GM18873 (cell line): ENCODE measurements around the gene SH3BP5L.
"Not testable (repeated sequence)": the region's sequence is repeated elsewhere in the genome, so short reads cannot be mapped to it uniquely, and the experiment has no call there.

Source experiments
- ATAC-seq: cut with Tn5 transposase; IDR thresholded peaks from one replicate; pipeline ENCODE4 v1.9.1; 2021; ENCODE audit warnings: mild to moderate bottlenecking, moderate library complexity, moderate number of reproducible peaks; ENCODE audit not compliant: unreplicated experiment, low FRiP score

The SH3BP5L gene

DNA sequence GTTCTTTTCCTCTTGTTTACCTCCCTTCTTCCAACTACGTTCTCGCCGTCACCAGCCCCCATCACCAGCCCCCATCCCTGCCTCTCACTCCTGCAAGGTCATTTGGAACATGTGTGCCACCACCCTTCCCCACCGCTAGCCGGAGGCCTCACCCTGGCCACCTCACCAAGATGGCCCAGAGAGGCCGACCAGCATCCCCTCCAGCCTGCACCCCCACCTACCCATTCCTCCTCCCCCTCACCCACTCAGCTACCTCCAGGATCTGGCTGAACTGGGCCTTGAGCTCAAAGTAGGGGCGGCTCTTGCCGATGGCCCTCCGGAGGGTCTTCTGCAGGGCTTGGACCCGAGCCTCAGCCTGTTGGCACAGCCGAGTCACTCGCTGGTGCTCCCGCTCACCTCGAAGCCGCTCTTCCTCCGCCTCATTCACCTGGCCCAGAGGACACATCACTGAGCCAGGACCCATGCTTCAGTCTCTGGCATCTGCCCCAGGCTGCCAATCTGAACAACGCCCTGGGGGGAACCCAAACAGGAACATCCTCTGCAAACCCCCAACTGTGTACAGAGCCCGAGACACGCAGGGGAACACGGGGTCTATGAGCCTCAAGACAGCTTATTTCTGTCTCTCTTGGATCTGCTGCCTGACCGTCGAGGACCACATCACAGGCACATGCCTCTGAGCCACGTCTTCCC lies 12.8 kb downstream of the SH3BP5L start:
- no peak for ATAC-seq

DNA sequence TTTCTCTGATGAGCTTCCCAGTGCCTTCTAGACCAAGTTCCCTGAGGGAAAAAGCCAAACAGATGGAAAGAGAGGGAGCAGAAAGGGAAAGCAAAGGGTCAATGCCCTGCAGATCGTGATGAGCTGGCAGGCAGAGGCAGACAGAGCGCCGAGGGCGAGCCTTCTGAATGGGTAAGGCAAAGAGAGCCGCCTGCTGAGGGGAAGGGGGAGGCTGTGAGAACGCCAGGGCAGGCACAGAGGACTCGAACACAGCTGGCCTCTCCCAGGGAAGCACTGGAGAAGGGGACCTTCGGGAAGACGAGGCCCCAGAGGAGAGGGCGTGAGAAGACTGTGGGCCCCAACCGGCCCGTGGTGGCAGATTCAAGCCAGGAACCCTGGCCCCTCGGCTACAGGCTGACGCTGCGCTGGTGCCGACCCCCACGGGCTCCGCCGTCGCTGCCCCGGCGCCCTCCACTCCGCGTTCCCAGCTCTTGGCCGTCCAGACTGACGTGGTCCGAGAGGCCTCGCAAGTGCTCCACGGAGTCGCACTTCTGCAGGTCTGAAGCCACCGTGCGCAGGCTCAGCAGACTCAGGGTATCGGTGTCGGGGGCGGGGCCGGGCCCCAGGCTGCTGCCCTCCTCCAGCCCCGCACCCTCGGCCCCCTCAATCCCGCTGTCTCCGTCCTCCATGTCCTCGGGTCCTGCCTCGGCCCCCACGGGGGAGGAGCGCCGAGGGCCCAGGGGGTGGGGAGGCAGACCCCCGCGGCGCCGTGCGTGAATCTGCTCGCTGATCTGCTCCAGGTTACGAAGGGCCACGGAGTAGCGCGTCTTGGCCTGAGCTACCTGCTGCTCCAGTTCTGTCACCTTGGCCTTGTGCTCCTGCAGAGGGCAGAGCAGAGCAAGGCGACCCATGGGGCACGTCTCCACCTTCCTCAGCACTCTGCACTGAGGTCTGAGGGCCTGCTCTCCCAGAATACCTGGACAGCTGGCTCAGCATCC lies 13.9 kb downstream of the SH3BP5L start:
- ATAC-seq: no peak

DNA sequence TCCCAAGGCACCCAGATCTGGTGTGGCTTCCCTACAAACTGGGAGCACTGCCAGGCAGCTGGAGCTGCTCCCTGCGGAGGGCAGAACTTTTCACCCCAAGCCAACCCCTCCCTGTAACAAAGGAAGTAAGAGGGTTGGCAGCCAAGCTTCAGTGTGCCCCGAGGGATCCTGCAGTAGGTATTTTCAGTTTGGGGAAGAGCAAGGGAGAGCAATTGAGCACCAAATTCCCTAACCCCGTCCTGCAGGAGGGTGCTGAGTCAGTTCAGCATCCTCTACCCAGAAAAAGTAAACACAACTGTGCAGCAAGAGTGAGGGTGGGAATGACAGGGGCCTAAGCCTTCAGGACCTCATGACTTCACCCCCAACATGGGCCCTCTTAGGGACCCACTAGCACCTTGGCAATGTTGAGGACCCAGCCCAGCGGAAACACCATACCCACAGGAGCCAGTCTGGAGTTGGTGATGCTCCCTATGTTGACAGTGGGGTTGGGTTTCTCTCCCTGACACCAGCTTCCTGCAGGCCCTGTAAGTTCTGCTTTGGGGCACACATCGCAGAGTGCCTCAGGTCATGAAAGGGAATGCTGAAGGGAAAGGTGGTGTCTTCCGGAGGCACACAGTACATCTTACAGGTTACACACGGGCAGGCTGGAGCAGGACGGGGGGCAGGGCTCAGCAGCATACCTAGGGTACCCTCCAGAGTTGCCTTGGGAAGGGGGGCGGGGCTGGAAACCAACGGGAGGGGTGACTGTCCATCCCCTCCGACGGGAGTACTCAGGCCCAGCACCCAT lies 14.8 kb downstream of the SH3BP5L start:
- no peak for ATAC-seq

DNA sequence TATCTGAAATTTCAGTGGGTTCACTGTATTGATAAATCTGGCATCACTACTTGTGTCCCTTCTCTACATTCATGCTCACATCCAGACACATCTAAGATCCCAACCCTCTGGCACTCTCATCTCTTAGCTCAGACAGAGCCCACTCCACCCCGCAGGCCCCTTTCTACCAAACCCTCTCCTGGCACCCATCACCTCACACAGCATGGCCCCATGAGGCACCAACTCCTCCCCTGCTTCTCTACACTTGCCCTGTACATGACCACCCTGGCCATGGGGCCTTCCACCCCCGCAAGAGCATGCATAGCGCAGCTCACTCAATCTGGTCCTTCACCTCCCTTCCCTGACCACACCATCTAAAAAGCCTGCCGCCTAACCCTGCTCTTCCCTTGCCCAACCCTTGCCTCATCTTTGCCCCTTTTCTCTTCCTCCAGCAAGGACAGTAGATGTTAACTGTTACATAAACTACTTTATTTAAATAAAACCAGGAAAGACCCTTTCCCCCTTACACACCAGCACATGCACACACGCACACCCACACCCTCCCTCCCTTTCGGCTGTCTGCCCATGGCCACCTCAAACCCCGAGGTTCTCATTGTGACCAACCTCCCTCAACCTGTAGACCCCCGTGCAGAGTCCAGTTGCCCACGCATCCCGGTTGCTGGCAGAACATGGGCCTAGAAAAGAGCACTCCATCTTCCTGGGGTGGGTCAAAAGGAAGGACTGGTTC lies 15.6 kb downstream of the SH3BP5L start:
- ATAC-seq: no peak

DNA sequence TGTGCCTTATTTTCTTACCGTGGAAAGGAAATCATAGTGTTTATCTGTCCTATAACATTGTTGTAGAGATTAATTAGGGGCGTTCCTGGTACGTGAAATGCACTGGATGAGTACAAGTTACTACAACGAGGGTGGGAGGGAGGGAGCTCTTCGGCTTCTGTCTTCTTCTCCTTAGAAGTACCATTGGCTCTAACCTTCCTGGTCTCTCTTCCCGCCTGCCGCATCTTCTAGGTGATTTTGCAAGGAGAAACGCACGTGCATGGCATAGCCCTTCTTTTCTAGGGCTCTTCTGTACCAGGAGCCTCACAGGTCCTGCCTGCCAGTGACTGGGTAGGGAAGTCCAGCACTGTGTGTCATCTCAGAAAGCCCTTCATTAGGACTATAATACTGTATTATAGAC lies 16.8 kb downstream of the SH3BP5L start:
- no peak for ATAC-seq

DNA sequence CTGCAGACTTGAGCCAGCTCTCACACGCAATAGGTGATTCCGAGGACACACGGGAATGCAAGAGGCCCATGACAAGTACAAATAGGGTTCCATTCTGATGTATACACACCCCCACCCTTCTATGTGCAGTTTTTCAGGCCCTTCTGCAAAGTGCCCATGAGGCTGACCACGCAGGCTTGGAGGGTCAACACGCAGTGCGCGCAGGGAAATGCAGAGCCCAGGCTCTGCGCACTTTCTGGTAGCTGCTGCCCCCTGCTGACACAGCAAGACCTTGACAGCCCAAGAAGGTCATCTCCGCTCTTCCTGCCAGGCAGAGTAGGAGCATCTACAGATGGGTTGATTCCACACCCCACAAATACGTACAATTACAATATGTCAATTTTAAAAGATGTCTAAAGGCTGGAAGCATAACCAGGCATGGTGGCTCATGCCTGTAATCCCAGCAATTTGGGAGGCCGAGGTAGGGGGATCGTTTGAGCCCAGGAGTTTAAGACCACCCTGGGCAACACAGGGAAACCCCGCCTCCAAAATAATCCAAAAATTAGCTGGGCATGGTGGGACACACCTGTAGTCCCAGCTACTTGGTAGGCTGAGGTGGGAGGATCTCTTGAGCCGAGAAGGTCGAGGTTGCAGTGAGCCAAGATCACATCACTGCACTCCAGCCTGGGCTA lies 18.5 kb downstream of the SH3BP5L start:
- peak; percentile 60 for ATAC-seq

DNA sequence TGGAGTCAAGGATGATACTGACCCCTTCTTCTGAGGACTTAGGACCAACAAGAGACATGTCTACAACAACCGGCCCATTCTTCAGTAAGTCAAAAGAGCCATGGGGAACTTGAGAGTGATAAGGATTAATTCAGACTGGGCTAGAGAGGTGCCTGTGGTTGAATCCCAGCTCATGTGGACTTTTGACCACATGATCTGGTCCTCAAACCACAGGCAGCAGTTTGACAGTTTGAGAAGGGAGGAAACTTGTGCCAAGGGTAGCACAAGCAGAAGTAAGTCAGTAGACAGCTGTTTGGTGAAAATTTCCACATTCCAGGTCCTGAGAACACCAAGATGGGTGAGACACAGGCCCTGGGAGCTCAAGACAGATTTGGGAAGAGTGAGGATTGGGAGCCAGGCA lies 19.8 kb downstream of the SH3BP5L start:
- no peak for ATAC-seq

DNA sequence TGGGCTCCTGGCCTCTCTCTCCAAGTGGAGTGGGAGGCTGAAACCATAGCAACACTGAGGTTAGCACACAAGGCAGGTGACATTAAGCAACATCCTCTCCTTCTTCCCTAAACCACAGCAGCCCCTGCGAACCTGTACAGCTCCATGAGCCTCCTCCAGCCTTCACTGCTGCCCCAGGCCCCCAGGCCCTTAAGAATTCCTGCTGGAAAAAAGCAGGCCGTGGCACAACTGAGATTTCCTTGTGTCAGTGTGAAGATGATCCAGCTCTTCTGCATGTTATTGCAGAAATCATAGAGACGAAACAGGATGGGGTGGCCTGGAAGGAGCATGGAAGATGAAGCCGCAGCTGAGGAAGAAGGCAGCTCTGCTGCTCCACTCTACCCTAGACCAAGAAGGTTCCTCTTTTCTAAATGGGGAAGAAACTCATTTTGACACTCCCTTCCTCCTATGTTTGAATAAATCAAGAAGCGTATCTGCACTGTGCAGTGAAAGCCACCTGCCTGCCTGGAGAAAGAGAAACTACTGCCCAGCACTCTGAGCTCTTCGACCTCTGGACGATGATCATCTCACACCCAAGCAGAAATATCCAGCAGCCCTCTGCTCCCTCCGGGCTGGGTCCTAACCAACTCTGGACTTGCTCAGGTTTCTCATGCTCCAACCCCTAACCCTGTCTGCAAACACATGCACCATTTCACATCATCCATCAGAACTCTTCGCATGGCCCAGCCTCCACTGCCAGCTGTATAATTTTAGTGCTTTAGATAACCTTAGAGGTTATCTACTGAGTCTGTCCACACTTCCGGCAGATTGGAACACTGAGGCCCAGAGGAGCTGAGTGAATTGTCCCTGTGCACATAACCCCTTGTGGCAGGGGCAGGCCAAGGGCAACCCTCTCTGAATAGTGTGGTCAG lies 20.7 kb downstream of the SH3BP5L start:
- peak; percentile 92 for ATAC-seq

DNA sequence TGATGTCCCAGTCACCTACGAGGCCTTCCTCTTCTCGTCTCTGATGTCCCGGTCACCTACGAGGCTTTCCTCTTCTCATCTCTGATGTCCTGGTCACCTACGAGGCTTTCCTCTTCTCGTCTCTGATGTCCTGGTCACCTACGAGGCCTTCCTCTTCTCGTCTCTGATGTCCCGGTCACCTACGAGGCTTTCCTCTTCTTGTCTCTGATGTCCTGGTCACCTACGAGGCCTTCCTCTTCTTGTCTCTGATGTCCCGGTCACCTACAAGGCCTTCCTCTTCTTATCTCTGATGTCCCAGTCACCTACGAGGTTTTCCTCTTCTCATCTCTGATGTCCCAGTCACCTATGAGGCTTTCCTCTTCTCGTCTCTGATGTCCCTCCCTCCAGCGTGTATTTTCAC lies 22.2 kb downstream of the SH3BP5L start:
- ATAC-seq: not testable (repeated sequence)

DNA sequence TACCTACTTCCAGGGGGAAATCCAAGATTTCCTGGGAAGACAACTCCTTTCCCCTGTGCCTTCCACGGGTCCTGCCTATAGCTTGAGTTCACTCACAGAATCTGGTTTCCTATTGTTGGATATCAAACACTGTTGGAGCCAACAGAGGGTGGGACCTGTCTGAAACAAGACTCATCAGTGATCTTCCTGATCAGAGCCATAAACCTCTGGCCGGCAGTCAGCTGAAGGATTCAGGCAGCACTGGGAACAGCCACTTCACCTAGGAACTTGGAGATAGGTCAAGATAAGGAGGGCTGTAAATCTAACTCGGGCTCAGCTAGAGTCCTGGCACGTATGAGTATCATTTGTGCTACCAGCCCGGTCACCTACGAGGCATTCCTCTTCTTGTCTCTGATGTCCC lies 23.3 kb downstream of the SH3BP5L start:
- no peak for ATAC-seq

DNA sequence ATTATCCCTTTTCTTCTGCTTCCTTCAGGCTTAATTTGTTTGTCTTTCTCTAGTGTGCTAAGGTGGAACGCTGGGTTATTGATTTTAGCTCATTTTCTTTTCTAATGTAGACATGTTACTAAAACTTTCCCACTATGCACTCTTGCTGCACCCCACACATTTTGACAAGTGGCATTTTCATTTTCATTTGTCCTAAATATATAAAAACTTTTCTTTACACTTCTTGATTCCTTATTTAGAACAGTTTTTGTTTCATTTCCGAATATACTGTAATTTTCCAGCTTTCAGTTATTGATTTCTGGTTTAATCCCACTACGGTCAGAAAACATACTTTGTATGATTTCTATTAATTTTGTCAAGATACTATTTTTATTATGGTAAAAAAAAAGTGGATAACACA lies 25.3 kb downstream of the SH3BP5L start:
- no peak for ATAC-seq

DNA sequence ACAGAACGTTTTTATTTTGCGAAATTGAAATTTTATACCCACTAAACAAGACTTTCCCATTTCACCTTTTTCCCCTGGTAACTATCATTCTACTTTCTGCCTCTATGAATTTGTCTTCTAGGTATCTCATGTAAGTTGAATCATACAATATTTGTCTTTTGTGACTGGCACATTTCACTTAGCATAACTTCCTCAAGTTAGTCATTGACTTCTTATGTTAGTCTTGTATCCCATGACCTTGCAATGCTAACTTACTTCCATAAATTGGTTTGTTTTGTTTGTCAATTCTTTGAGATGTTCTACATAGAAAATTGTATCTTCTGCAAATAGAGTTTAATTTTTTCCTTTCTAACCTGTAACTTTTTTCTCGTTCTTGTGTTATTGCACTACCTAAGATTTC lies 26.9 kb downstream of the SH3BP5L start:
- no peak for ATAC-seq

DNA sequence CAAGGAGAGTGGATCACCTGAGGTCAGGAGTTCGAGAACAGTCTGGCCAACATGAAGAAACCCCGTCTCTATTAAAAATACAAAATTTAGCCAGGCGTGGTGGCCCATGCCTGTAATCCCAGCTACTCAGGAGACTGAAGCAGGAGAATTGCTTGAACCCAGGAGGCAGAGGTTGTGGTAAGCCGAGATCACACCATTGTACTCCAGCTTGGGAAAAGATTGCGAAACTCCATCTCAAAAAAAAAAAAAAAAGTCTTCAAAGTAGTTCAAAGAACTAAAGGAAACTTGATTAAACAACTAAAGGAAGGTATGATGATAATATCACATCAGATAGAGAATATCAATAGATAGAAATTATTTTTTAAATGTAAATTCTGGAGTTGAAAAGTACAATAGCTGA lies 31.1 kb downstream of the SH3BP5L start:
- not testable (repeated sequence) for ATAC-seq

DNA sequence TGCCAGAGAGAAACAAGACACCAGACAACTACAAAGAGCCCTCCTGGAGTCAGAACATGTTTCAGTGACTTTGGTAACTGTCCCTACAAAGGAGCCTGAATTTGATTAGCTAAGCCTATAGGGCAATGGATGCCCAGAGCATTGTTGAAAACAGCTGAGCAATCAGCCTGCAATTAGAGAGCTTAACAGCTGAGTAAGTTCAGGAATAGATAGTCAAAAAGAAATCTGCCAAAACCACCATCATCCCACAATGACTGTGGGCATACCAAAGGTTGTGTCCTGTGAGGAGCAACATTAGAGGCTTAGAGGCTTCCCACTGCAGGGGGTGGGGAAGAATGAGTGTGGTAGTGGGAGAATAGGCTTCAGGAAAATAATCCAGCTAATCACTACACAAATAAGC lies 32.1 kb downstream of the SH3BP5L start:
- peak; percentile 98 for ATAC-seq

DNA sequence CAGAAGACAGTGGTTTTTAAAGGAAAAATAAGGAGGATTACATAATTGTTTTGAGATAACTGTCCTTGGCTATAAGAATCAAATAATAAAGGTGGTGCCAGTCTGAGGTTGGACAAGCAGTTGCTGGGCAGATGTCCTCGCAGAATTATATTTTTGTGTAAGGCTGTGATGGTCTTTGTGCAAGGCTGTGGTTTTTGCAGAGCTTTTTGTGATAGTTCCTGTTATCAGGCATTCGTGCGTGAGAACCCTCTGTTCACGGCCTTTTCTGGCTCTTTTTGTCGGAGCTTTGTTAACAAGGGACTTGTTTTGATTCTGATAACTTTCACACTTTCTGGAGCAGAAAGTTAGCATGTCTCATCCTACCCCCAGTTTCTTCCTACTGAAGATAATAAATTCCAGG lies 33.4 kb downstream of the SH3BP5L start:
- no peak for ATAC-seq

DNA sequence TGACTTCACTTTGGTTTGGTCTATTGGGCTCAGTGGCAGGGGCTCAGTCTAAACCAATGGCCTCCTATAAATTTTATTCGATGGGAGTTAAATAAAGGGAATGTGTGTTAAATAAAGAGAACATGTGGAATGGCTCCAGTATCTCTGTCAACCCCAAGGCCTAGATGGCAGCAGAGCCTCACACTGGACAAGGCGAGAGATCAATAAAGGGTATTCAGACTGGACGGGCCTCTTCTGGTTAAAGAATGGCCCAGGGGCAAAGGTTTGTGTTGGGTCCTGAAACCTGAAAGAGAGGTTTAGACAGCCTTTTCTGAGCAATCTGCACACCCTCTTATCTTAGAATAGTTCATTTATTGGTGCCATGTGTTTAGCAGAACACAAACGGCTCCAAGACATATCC lies 34.7 kb downstream of the SH3BP5L start:
- no peak for ATAC-seq

DNA sequence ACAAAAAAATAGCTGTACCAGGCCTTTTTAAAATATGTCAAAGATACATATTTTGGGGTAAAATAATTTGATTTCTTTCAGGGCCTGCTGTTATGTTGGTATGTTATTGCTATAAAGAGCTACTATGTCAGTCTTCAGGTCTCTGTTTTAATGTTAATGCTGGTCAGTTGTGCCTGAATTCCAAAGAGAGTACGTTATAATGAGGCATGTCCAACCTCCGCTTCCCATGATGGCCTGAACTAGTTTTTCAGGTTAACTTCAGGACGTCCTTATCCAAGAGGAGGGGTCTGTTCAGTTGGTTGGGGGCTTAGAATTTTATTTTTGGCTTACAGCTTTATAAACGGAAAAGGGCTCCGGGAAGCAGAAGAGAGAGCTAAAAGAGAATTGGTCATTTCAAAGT lies 35.3 kb downstream of the SH3BP5L start:
- ATAC-seq: no peak

DNA sequence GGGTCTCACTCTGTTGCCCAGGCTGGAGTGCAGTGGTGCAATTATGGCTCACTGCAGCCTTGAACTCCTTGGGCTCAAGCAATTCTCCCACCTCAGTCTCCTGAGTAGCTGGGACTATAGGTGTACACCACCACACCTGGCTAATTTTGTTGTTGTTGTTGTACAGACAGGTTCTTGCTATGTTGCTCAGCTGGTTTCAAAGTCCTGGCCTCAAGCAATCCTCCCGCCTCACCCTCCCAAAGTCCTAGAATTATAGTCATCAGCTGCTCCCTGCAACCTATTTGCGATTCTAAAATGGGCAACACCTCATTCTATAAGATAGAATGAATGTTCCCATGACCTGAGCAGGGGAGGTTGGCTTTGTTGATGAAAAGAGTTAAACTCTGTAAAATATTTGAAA lies 36.4 kb downstream of the SH3BP5L start:
- ATAC-seq: not testable (repeated sequence)

DNA sequence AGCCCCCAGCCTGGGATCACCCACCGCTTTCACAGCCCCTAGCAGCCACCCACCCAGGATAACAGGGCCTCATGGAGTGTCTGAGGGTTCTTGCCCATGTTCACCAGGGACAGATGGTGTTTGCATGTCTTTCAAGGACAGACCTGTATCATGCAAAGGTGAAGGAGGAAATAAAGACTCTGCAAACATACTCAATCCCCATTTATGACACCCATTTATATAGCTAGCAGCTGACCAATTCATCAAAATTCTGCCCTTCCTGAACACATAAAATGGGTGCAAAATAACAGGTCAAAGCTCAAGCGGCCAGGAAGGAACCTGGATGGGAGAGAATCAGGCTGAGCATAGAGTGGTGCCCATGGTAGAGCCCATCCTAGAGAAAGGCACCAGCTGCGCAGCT lies 37.4 kb downstream of the SH3BP5L start:
- no peak for ATAC-seq
